GM12801 (cell line): ENCODE data around the gene SPRING1.

Experiments used
- TF ChIP-seq, protein P1 (sequence below): IDR thresholded peaks from one replicate; pipeline ENCODE4 v1.5.1; 2011; ENCODE audit warnings: control low read depth; ENCODE audit not compliant: insufficient read length; ENCODE audit errors: extremely low read depth

Gene SPRING1

DNA sequence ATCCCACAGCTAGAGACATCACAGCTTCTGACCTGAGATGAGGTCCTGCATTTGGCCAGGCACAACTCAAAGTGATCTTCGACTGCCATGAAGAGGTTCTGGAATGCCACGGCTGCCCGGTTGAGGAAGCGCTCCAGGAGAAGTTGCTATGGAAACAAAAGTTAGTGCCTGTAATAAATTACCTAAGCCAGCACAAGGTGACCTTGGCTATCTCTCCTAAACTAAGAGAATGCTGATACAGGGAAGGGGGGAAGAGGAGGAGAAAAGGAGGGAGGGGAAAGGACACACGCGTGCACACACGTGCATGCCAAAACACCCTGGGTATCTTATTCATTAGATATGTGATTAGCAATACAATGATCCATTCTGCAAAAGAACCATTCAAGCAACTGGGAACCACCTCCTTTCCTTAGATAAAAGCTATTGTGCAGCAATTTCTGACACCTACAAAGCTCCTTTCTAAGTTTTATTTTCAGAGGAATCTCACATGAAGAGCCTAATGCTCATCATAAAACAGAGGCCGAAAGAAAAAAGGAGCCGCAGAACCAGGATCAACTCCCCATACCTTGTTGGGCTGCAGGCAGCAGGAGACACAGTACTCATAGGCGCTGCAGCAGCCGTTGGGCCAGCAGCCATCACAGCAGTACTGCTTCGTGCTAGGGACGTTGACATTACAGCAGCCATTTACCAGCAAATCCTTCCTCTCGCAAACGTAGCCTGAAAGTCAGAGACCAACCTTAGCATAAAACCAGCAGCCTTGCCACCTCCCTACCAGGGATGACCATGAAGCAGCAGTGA is 17.9 kb downstream of the SPRING1 start:
- TF ChIP-seq, protein P1, sequence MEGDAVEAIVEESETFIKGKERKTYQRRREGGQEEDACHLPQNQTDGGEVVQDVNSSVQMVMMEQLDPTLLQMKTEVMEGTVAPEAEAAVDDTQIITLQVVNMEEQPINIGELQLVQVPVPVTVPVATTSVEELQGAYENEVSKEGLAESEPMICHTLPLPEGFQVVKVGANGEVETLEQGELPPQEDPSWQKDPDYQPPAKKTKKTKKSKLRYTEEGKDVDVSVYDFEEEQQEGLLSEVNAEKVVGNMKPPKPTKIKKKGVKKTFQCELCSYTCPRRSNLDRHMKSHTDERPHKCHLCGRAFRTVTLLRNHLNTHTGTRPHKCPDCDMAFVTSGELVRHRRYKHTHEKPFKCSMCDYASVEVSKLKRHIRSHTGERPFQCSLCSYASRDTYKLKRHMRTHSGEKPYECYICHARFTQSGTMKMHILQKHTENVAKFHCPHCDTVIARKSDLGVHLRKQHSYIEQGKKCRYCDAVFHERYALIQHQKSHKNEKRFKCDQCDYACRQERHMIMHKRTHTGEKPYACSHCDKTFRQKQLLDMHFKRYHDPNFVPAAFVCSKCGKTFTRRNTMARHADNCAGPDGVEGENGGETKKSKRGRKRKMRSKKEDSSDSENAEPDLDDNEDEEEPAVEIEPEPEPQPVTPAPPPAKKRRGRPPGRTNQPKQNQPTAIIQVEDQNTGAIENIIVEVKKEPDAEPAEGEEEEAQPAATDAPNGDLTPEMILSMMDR = no peak

DNA sequence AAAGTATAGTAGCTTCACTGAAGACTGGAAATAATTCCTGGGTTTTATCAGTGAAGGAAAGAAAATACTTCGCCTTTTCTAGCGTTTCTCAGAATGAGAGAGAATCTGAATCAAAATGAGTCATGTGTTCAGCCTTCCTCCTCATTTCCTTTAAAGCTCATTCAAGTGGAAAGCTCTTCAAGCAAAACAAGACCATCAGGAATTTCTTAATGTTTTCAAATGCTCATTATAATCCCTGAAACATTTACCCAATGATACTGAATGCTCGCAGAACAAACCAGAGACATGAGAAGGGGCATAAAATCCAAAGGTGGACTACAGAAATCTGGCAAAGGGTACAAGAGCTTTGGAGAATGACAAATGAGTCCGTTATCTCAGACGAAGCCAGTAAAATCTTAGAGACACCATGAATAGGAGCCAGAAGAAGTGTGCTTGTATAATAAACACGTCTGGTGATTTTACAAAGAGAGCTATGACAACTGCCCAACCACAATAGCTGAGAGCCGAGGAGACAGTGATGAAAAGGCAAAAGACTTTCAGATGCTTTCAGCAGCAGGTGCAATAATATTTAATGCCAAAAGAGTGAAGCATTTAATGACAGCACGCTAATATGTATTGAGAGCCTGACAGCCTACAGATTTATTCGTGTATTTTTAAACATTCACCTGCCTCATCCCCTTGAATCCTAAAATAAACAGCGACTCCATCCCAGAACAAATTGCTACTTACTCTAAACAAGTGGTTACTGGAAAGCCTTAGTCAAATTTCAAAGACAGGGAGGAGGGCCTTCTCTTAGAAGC is 19.0 kb downstream of the SPRING1 start:
- TF ChIP-seq, protein P1 = no peak

DNA sequence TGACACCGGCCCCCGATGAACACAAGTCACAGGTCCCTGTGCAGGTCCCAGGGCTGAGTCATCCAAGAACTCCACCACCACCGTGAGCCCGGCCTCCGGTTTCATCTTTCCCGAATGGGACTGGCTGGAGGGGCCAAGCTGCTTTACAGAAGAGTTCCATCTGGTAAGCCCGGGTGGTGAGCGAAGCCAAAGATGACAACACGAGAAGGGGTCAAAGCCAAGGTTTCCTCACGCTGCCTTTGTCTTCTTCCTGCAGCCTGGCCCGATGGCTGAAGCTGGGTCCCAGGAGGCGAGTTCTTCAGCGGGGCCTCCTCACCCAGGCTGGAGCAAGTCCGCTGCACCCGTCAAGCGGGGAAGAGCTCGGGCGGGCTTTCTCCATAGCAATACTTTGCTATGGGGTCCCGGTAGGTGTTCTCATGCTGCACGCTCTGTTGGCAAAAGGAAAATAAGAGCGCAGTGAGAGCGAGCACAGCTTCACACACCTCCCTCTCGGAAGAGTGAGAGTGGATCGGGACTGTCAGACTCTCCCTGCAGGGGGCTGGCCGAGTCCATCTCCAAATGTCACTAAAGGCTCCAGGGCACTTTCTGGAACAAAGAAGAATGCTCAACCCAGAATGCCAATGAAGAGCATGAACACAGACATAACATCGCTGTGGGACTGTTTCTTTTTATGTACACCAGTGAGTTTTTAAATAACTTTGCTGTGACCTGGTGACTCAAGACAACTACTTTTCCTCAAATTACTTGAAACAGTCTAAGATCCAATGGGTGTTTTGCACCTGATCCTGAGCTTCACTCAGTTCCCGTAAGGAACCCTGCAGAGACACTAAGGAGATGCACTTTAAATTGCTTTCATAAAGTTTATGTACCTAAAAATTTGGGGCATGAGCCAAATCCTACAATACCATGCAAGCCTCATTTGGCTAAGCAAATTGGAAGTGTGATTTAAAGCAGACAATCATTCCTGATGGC is 20.1 kb downstream of the SPRING1 start:
- TF ChIP-seq, protein P1 = no peak

DNA sequence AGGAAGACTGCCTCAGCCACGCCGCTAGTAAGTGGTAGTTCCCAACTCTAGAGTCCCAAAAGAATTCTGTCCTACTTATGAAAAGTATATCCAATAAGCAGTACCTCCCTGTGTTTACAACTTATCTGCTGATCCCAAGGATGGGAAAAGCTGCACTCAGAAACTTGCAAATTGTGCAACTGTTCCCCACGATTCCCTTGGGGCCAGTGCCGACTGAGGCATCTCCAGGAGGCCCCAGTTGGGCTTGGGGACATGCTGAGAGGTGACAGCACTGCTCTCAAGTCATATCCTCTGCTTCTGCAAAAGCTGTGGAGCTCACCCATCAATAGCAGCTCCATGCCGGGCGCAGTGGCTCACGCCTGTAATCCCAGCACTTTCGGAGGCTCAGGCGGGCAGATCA is 23.7 kb downstream of the SPRING1 start:
- TF ChIP-seq, protein P1 = no peak

DNA sequence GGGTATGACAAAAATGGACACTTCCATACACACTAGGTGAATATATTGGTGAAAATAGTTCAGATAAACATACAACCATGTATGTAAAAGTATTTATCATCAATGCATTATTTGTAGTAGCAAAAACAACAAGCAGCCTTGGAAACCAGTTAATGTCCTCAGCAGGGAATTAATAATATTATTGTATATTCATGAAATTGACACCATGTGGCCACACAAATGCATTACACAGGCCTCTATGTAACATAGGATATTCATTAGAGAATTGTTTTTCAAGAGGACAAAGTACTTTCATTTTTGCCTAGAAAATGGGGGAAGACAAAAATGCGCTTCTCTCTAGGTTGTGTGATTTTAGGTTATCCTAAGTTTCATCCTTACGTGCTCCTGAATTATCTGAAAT is 24.3 kb downstream of the SPRING1 start:
- TF ChIP-seq, protein P1 = no peak

DNA sequence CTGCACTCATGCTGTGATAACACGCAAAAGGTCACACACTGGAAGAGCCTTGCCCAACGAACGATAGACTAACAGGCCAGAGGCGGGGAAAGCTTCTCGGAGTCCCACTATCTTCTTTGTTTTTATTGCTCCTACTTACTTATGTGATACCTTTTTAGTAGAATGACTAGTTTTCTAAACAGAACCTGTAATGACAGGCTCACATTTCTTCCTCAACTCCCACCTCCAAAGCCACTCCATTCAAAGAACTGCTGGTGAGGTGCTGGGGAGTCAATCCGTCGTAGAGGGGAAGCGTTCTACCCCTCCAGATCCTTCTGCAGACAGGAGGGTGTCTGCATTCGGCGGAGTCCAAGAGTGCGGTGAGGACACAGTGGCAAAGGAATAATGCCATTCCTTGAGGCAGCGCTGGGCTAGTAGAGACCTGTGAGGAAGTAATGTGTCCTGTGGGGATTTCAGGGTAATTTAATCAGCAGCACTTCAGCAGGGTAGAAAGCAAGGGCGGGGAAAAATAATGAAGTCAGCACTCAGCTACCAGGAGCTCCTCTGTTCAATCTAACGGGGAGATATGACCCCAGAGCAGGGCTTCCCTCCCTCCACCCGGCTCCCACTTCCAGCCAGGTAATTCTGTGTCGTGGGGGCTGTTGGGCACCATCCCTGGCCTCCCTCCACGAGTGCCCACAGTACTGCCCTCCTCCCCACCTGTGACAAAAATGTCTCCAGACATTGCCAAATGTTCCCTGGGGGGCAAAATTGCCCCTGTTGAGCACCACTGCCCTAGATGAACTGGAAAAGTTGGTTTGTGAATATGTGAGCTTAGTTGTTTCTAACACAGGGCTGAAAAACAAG is 25.2 kb downstream of the SPRING1 start:
- TF ChIP-seq, protein P1 = no peak
